Measurements from ENCODE around the gene KRR1.

The KRR1 gene

DNA sequence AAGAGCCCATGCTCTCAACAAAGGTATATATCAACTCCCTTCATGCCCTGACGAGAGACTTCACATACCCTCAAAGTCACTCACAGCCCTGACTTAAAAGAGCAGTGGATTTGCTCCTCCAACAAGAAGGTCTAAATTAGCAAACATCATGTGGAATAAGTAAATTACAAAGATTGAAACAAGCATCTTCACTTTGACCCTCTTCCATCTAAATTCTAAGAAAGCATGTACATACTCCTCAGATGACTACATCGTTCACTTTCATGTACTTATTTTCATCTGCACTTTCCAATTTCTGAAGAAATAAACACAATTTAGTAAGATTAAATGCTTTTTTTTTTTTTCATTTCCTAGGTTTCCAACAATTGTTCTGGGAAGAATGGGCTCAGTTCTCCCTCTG, 38.6 kb upstream of the KRR1 start:
- H3K9ac ChIP-seq (ENCODE audit: low read length in 5 of 5) = no peak overlapping the region
- H3K27me3 ChIP-seq (ENCODE audit: control insufficient read depth in 5 of 5, insufficient read depth in 4 of 5, low read length in 5 of 5) = no peaks in the 10 kb centered on the region
- H3K27ac ChIP-seq (ENCODE audit: low read depth, low read length) = no peak overlapping the region
- H3K9me3 ChIP-seq (ENCODE audit: control insufficient read depth in 5 of 5, low read length in 5 of 5) = no peaks in the 10 kb centered on the region
- no peaks in the 10 kb centered on the region for H3K36me3 ChIP-seq (ENCODE audit: control insufficient read depth in 5 of 5, insufficient read depth in 5 of 5, low read length in 5 of 5)
- H3K4me3 ChIP-seq (ENCODE audit: low read depth in 1 of 5, low read length in 5 of 5) = no peak overlapping the region
- peaks cover 0 to 23% (median 23%) of the 10 kb centered on the region in 5 donors for H3K4me1 ChIP-seq (ENCODE audit: control insufficient read depth in 5 of 5, insufficient read depth in 5 of 5, low read length in 5 of 5)

DNA sequence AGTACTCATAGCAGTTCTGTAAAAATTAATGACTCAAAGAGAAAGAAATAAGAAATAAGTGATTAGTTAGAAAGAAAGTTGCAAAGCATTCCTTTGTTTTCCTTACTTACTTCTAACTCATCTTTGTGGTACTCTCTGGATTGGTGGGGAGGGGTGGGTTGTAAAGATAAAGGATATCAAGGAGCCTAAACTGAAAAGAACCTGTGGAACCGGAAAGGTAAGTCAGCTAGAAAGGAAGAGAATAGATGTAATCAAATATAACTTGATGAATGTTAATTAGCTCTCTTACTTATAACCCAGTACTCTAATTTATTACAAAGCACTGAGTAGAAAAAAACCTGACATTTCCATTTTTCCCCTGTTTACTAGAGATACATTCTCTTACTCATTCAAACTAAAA, 37.5 kb upstream of the KRR1 start:
- no peak overlapping the region for H3K27ac ChIP-seq (ENCODE audit: low read depth, low read length)
- H3K9me3 ChIP-seq (ENCODE audit: control insufficient read depth in 5 of 5, low read length in 5 of 5) = no peaks in the 10 kb centered on the region
- H3K36me3 ChIP-seq (ENCODE audit: control insufficient read depth in 5 of 5, insufficient read depth in 5 of 5, low read length in 5 of 5) = no peaks in the 10 kb centered on the region
- H3K27me3 ChIP-seq (ENCODE audit: control insufficient read depth in 5 of 5, insufficient read depth in 4 of 5, low read length in 5 of 5) = no peaks in the 10 kb centered on the region
- no peak overlapping the region for H3K9ac ChIP-seq (ENCODE audit: low read length in 5 of 5)
- H3K4me1 ChIP-seq (ENCODE audit: control insufficient read depth in 5 of 5, insufficient read depth in 5 of 5, low read length in 5 of 5) = peaks cover 0 to 16% (median 12%) of the 10 kb centered on the region in 5 donors
- H3K4me3 ChIP-seq (ENCODE audit: low read depth in 1 of 5, low read length in 5 of 5) = no peak overlapping the region

DNA sequence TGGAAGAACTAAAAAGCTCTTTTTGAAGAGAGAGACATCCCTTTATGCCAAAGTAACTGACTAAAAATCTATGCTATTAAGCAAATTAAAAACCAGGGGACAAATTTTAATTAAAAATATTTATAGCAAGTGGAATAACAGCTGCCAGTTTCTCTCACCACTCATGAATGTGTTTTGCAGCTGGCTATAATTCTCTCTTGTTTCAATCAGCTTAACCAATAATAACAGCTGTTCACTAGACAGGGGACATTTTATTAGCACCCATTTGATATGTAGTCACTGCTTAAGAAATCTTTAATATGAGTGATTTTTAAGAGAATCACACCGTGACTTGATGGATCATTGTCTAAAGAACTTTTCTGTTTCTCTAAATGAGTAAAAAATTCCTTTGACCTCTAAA, 34.2 kb upstream of the KRR1 start:
- no peaks in the 10 kb centered on the region for H3K27me3 ChIP-seq (ENCODE audit: control insufficient read depth in 5 of 5, insufficient read depth in 4 of 5, low read length in 5 of 5)
- H3K4me1 ChIP-seq (ENCODE audit: control insufficient read depth in 5 of 5, insufficient read depth in 5 of 5, low read length in 5 of 5) = peaks cover 0 to 8% (median 6%) of the 10 kb centered on the region in 5 donors

DNA sequence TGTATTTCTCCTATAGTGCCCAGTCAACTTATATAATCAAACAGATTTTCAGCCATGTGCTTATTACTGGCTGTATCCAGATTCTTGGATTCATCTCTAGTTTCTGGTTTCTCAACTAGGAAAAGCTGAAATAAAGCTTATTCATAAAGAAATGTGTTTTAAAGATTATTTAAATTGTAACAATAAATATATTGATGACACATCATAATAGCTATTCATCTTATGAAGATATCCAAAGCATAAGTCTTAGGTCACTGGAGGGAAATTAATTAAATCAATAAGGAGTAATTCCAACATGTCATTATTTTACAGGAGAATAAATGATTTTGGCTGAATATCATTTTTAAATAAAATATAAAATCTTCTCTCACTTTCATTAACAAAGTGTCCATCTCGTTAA, 32.1 kb upstream of the KRR1 start:
- Histone ChIP-seq H3K27ac (ENCODE audit: low read depth, low read length) (no peak overlapping the region), H3K9me3 (ENCODE audit: control insufficient read depth in 5 of 5, low read length in 5 of 5) (no peaks in the 10 kb centered on the region), H3K4me1 (ENCODE audit: control insufficient read depth in 5 of 5, insufficient read depth in 5 of 5, low read length in 5 of 5) (no peaks in the 10 kb centered on the region), H3K27me3 (ENCODE audit: control insufficient read depth in 5 of 5, insufficient read depth in 4 of 5, low read length in 5 of 5) (no peaks in the 10 kb centered on the region), H3K4me3 (ENCODE audit: low read depth in 1 of 5, low read length in 5 of 5) (no peak overlapping the region), H3K9ac (ENCODE audit: low read length in 5 of 5) (no peak overlapping the region), H3K36me3 (ENCODE audit: control insufficient read depth in 5 of 5, insufficient read depth in 5 of 5, low read length in 5 of 5) (no peaks in the 10 kb centered on the region)

More for the DNA sequence above, 34.2 kb upstream of the KRR1 start:
- Histone ChIP-seq H3K9me3 (ENCODE audit: control insufficient read depth in 5 of 5, low read length in 5 of 5) (no peaks in the 10 kb centered on the region), H3K36me3 (ENCODE audit: control insufficient read depth in 5 of 5, insufficient read depth in 5 of 5, low read length in 5 of 5) (no peaks in the 10 kb centered on the region), H3K4me3 (ENCODE audit: low read depth in 1 of 5, low read length in 5 of 5) (no peak overlapping the region), H3K27ac (ENCODE audit: low read depth, low read length) (no peak overlapping the region), H3K9ac (ENCODE audit: low read length in 5 of 5) (no peak overlapping the region)

DNA sequence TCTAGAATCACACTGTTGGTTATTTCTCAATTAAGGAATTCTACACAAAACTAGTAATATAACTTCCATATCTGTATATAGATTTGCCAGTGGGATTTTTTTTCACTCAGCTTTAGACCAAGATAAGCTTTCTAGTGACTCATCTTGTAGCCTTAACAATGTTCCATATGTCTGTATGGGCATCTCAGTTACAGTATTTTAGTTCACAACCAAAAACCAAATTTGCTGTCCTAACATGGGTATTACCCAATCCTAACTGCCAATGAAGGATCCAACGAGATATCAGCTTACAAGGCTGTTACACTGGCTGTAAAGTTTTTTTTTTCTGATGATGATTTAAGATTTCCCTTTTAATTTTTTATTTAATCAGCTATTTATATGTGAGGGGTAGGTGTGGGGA, 31.5 kb upstream of the KRR1 start:
- Histone ChIP-seq H3K27ac (ENCODE audit: low read depth, low read length) (no peak overlapping the region), H3K9me3 (ENCODE audit: control insufficient read depth in 5 of 5, low read length in 5 of 5) (no peaks in the 10 kb centered on the region), H3K36me3 (ENCODE audit: control insufficient read depth in 5 of 5, insufficient read depth in 5 of 5, low read length in 5 of 5) (no peaks in the 10 kb centered on the region), H3K4me3 (ENCODE audit: low read depth in 1 of 5, low read length in 5 of 5) (no peak overlapping the region), H3K4me1 (ENCODE audit: control insufficient read depth in 5 of 5, insufficient read depth in 5 of 5, low read length in 5 of 5) (no peaks in the 10 kb centered on the region), H3K9ac (ENCODE audit: low read length in 5 of 5) (no peak overlapping the region), H3K27me3 (ENCODE audit: control insufficient read depth in 5 of 5, insufficient read depth in 4 of 5, low read length in 5 of 5) (no peaks in the 10 kb centered on the region)

DNA sequence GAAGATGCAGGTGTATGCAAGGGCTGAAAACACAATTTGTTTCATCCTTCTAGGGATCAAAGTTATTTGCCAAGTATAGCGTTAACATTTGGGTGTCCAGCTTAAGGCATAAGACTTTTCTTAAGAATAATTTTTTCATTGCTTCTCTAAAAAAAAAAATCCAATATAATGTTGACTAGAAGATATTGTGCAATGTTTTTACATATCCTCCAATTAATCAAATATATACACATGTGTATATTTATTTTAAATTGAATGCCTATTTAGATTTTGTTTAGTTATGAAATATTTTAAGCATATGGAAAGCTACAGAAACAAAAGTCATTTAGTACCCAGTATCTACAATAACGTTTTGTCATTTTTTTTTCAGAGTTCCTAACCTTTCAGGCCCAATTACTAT, 28.5 kb upstream of the KRR1 start:
- Histone ChIP-seq H3K9ac (ENCODE audit: low read length in 5 of 5) (no peak overlapping the region), H3K36me3 (ENCODE audit: control insufficient read depth in 5 of 5, insufficient read depth in 5 of 5, low read length in 5 of 5) (no peaks in the 10 kb centered on the region), H3K27me3 (ENCODE audit: control insufficient read depth in 5 of 5, insufficient read depth in 4 of 5, low read length in 5 of 5) (no peaks in the 10 kb centered on the region), H3K4me3 (ENCODE audit: low read depth in 1 of 5, low read length in 5 of 5) (no peak overlapping the region), H3K4me1 (ENCODE audit: control insufficient read depth in 5 of 5, insufficient read depth in 5 of 5, low read length in 5 of 5) (no peaks in the 10 kb centered on the region), H3K27ac (ENCODE audit: low read depth, low read length) (no peak overlapping the region), H3K9me3 (ENCODE audit: control insufficient read depth in 5 of 5, low read length in 5 of 5) (no peaks in the 10 kb centered on the region)

DNA sequence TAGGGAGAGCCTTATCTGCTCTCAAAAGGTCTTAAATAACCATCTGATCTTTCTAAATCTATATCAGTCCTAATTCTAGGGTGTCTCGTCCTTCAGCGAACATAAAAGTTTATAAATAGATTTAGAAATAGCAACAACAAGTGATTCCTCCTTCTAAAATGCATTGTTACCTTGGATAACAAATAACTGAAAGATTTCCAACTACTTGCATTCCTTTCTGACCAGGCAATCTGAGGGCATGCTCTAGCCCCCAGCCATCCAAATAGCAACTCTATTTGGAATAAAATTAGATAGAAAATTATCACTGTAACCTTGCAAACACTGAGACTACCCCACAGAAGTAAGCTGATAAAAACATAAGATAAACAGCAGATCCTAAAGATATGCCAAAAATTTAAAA, 21.8 kb upstream of the KRR1 start:
- no peaks in the 10 kb centered on the region for H3K4me1 ChIP-seq (ENCODE audit: control insufficient read depth in 5 of 5, insufficient read depth in 5 of 5, low read length in 5 of 5)
- H3K4me3 ChIP-seq (ENCODE audit: low read depth in 1 of 5, low read length in 5 of 5) = no peak overlapping the region
- no peaks in the 10 kb centered on the region for H3K36me3 ChIP-seq (ENCODE audit: control insufficient read depth in 5 of 5, insufficient read depth in 5 of 5, low read length in 5 of 5)
- no peak overlapping the region for H3K9ac ChIP-seq (ENCODE audit: low read length in 5 of 5)
- no peak overlapping the region for H3K27ac ChIP-seq (ENCODE audit: low read depth, low read length)
- no peaks in the 10 kb centered on the region for H3K27me3 ChIP-seq (ENCODE audit: control insufficient read depth in 5 of 5, insufficient read depth in 4 of 5, low read length in 5 of 5)
- no peaks in the 10 kb centered on the region for H3K9me3 ChIP-seq (ENCODE audit: control insufficient read depth in 5 of 5, low read length in 5 of 5)

DNA sequence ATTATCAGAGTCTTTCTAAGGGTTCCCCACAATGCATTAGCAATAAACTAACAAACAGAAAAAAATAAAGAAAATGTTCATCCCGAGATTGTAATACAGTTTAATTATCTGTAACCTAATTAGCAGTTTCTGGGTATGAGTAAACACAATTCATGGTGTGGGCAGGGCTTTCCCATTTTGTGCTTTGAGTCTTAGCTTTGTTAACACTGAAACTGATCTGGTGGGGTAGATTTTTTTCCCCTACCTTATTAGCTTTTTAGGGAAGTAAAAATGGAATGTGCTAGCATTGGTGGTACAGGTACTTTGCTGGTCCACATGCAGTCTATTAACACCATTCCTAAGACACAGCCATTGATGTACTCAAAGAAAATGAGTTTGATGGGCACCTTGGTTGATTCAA, 18.4 kb upstream of the KRR1 start:
- H3K4me1 ChIP-seq (ENCODE audit: control insufficient read depth in 5 of 5, insufficient read depth in 5 of 5, low read length in 5 of 5) = no peaks in the 10 kb centered on the region
- H3K9me3 ChIP-seq (ENCODE audit: control insufficient read depth in 5 of 5, low read length in 5 of 5) = no peaks in the 10 kb centered on the region
- no peaks in the 10 kb centered on the region for H3K27me3 ChIP-seq (ENCODE audit: control insufficient read depth in 5 of 5, insufficient read depth in 4 of 5, low read length in 5 of 5)
- H3K4me3 ChIP-seq (ENCODE audit: low read depth in 1 of 5, low read length in 5 of 5) = no peak overlapping the region
- no peaks in the 10 kb centered on the region for H3K36me3 ChIP-seq (ENCODE audit: control insufficient read depth in 5 of 5, insufficient read depth in 5 of 5, low read length in 5 of 5)
- H3K9ac ChIP-seq (ENCODE audit: low read length in 5 of 5) = no peak overlapping the region
- H3K27ac ChIP-seq (ENCODE audit: low read depth, low read length) = no peak overlapping the region

DNA sequence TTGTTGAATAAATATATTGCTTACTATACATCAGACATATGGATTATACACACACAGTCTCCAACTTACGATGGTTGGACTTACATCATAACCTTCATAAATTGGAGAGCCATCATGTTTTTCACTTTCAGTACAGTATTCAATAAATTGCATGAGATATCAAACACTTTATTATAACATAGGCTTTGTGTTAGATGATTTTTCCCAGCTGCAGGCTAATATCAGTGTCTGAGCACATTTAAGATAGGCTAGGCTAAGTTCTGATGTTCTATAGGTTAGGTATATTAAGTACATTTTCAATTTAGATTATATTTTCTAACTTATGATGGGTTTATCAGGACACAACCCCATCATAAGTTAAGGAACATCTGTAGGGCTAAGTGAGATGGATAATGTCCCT, 17.9 kb upstream of the KRR1 start:
- Histone ChIP-seq H3K36me3 (ENCODE audit: control insufficient read depth in 5 of 5, insufficient read depth in 5 of 5, low read length in 5 of 5) (no peaks in the 10 kb centered on the region), H3K4me3 (ENCODE audit: low read depth in 1 of 5, low read length in 5 of 5) (no peak overlapping the region), H3K27me3 (ENCODE audit: control insufficient read depth in 5 of 5, insufficient read depth in 4 of 5, low read length in 5 of 5) (no peaks in the 10 kb centered on the region), H3K9ac (ENCODE audit: low read length in 5 of 5) (no peak overlapping the region), H3K4me1 (ENCODE audit: control insufficient read depth in 5 of 5, insufficient read depth in 5 of 5, low read length in 5 of 5) (no peaks in the 10 kb centered on the region), H3K27ac (ENCODE audit: low read depth, low read length) (no peak overlapping the region), H3K9me3 (ENCODE audit: control insufficient read depth in 5 of 5, low read length in 5 of 5) (no peaks in the 10 kb centered on the region)

DNA sequence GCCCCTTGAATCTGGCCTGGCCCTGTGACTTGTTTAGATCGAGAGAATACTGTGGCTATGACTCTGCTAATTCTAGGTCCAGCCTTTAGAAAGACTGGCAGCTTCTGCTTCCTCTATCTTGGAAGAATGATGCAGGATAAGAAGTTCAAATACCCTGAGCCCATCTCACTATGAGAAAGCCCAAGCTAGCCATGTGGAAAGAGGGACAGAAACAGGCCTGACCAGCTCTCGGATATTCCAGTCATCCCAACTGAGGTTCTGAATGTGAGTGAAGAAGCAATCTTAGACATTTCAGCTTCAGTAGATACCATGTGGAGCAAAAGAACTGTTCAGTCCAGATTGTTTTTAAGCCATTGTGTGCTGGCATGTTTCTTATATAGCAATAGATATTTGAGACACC, 17.3 kb upstream of the KRR1 start:
- H3K27me3 ChIP-seq (ENCODE audit: control insufficient read depth in 5 of 5, insufficient read depth in 4 of 5, low read length in 5 of 5) = no peaks in the 10 kb centered on the region
- H3K9ac ChIP-seq (ENCODE audit: low read length in 5 of 5) = no peak overlapping the region
- H3K4me3 ChIP-seq (ENCODE audit: low read depth in 1 of 5, low read length in 5 of 5) = no peak overlapping the region
- H3K4me1 ChIP-seq (ENCODE audit: control insufficient read depth in 5 of 5, insufficient read depth in 5 of 5, low read length in 5 of 5) = no peaks in the 10 kb centered on the region
- no peaks in the 10 kb centered on the region for H3K9me3 ChIP-seq (ENCODE audit: control insufficient read depth in 5 of 5, low read length in 5 of 5)
- H3K36me3 ChIP-seq (ENCODE audit: control insufficient read depth in 5 of 5, insufficient read depth in 5 of 5, low read length in 5 of 5) = no peaks in the 10 kb centered on the region
- no peak overlapping the region for H3K27ac ChIP-seq (ENCODE audit: low read depth, low read length)

DNA sequence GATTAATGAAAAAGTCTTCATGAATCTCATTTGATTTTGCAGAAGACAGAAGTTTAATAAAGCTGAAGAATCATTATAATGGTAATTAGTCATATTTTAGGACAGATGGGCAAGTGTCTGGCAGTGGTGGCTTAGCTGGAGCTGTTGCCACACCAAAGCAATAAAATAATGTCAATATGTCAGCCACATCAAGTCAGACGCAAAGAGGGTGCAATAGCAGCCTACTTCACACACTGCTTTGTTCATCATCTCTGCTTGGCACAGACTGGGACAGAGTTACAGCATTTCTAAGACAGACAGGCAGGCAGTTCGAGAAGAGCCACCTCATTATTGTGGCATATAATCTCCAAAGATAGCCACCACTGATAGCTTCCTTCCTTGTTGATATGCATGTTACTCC, 16.9 kb upstream of the KRR1 start:
- Histone ChIP-seq H3K4me3 (ENCODE audit: low read depth in 1 of 5, low read length in 5 of 5) (no peak overlapping the region), H3K9me3 (ENCODE audit: control insufficient read depth in 5 of 5, low read length in 5 of 5) (no peaks in the 10 kb centered on the region), H3K27ac (ENCODE audit: low read depth, low read length) (no peak overlapping the region), H3K27me3 (ENCODE audit: control insufficient read depth in 5 of 5, insufficient read depth in 4 of 5, low read length in 5 of 5) (no peaks in the 10 kb centered on the region), H3K4me1 (ENCODE audit: control insufficient read depth in 5 of 5, insufficient read depth in 5 of 5, low read length in 5 of 5) (no peaks in the 10 kb centered on the region), H3K36me3 (ENCODE audit: control insufficient read depth in 5 of 5, insufficient read depth in 5 of 5, low read length in 5 of 5) (no peaks in the 10 kb centered on the region), H3K9ac (ENCODE audit: low read length in 5 of 5) (no peak overlapping the region)
